Brain microvascular endothelial cell (primary cell): ENCODE measurements around the gene OSBPL2.

Experiments
- DNase-seq: peaks from one replicate; pipeline ENCODE4 v3.0.0-alpha.2; 2020
- H3K27ac ChIP-seq: fragments of 250-450 bp; sonication (Bioruptor Pico); 2 replicates; pipeline ENCODE4 v1.5.1; 2020; ENCODE audit warnings: mild to moderate bottlenecking, moderate library complexity
- H3K27me3 ChIP-seq: fragments of 250-450 bp; sonication (Bioruptor Pico); replicated peaks from 2 replicates; pipeline ENCODE4 v1.5.1; 2020; ENCODE audit warnings: mild to moderate bottlenecking
- H3K36me3 ChIP-seq: fragments of 250-450 bp; sonication (Bioruptor Pico); replicated peaks from 2 replicates; pipeline ENCODE4 v1.5.1; 2020; ENCODE audit warnings: mild to moderate bottlenecking
- H3K4me3 ChIP-seq: 2 replicates; pipeline ENCODE4 v1.5.1; 2011; ENCODE audit warnings: low read depth, mild to moderate bottlenecking, control low read depth, low read length, moderate library complexity
- in situ Hi-C: cut with HindIII; loops from 2 replicates; pipeline ENCODE4 v1.10.0; 2017; ENCODE audit warnings: low sequenced_read_pairs, low pct_ligation_motif_present
- TF ChIP-seq, protein P1 (sequence below): IDR thresholded peaks from 2 replicates; pipeline ENCODE4 v1.5.1; 2011; ENCODE audit warnings: low read depth, mild to moderate bottlenecking, moderate library complexity, low read length, control low read depth, inconsistent platforms; ENCODE audit errors: missing control alignments

The OSBPL2 gene

DNA sequence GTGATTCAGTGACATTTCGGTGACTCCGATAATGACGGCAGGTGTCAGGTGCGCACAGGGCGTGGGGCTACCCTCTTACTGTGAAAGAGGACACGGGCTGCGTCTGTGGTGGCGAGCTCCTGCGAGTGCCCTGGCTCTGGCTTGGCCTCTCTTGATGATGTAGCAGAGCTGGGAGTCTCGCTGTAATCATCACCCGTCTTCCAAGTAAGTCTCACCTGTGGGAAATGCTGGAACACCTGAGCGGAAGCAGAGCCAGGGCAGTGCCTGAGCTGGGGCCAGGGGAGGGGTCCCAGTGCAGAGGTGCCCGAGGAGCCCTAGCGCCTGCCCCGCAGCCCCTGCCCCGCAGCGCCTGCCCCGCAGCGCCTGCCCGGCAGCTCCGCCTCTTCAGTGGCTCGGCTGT lies 4.8 kb downstream of the OSBPL2 start:
- peaks cover 6% of the 10 kb centered on the region for H3K36me3 ChIP-seq
- TF ChIP-seq, protein P1, sequence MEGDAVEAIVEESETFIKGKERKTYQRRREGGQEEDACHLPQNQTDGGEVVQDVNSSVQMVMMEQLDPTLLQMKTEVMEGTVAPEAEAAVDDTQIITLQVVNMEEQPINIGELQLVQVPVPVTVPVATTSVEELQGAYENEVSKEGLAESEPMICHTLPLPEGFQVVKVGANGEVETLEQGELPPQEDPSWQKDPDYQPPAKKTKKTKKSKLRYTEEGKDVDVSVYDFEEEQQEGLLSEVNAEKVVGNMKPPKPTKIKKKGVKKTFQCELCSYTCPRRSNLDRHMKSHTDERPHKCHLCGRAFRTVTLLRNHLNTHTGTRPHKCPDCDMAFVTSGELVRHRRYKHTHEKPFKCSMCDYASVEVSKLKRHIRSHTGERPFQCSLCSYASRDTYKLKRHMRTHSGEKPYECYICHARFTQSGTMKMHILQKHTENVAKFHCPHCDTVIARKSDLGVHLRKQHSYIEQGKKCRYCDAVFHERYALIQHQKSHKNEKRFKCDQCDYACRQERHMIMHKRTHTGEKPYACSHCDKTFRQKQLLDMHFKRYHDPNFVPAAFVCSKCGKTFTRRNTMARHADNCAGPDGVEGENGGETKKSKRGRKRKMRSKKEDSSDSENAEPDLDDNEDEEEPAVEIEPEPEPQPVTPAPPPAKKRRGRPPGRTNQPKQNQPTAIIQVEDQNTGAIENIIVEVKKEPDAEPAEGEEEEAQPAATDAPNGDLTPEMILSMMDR: no peak
- H3K27me3 ChIP-seq: no peaks in the 10 kb centered on the region
- in situ Hi-C loops: no loop called here
- no peak overlapping the region for H3K4me3 ChIP-seq
- no peak for DNase-seq
- no peak overlapping the region for H3K27ac ChIP-seq

DNA sequence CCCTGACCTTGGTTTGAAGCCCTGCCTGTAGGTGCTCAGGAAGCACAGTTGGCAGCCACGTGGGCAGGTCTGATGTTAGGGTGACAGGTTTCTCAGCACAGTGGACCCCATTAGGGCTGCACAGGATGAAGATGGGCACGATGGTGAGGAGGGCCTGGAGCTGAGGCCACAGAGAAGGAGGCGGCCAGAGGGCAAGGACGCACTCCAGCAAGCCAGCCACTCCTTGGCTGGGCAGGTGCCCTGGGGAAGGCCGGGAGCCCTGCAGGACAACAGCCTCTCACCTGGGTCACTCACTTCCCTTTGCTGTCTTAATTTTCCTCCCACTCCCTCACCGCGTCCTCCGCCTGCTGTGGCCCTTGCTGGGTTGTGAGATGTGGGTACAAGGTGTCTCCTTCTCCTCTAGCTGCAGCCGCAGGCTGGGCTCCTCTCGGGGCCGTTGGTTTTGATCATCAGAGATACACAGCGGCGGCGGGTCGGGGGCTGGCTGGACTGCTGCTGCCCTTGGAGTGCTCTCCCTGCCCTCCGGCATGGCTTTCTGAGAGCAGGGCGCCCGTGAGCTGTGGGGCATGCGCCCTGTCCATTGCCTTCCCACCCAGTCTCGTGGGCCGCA lies 5.7 kb downstream of the OSBPL2 start:
- H3K36me3 ChIP-seq: peaks cover 6% of the 10 kb centered on the region
- H3K27me3 ChIP-seq: no peaks in the 10 kb centered on the region
- DNase-seq: no peak
- no peak overlapping the region for H3K27ac ChIP-seq
- no peak overlapping the region for H3K4me3 ChIP-seq
- in situ Hi-C loops: no loop called here
- TF ChIP-seq, protein P1: no peak

DNA sequence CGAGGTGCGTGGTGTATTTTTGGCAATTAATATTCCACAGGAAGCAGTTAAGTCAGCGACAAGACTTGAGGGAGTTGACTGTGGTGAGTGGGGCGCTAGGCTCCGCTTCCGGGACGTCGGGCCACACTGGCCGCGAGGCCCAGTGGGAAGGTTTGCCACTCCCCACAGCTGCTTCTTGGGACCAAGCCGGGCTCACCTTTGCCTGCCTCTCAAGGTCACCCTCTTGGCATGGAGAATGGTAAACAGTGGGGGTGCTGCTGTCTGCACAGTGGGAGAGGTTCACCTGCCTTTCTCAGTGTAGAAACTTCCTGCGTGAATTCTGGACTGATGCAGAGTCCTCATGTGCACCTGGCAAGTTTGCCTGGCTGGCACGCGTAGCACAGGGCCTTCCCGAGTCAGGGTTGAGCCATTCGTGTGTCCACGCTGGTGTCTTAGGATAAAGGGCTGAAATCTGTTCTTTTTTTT lies 6.4 kb downstream of the OSBPL2 start:
- Histone ChIP-seq H3K27me3 (no peaks in the 10 kb centered on the region), H3K4me3 (no peak overlapping the region), H3K36me3 (peaks cover 6% of the 10 kb centered on the region), H3K27ac (no peak overlapping the region)
- TF ChIP-seq, protein P1: no peak
- DNase-seq: no peak
- in situ Hi-C loops: no loop called here

DNA sequence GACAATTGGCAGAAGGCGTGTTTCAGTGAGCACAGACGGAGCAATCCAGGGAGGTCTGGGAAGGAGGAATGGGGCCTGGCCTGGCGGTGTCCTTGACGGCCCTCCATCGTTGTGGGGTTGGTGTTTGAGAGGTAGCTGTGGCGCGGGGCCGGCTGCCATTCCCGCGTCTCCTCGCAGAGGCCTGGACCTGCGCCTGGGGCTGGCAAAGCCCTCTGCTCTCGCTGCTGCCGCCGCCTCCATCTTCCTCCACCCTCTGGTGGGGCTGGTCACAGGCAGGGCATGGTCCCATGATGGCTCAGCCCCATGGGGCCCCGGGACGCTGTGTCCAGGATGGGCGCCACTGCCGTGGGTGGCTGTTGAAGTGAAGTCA lies 7.6 kb downstream of the OSBPL2 start:
- Histone ChIP-seq H3K27ac (no peak overlapping the region), H3K4me3 (no peak overlapping the region), H3K27me3 (no peaks in the 10 kb centered on the region), H3K36me3 (peaks cover 6% of the 10 kb centered on the region)
- TF ChIP-seq, protein P1: no peak
- DNase-seq: no peak
- in situ Hi-C loops: no loop called here

DNA sequence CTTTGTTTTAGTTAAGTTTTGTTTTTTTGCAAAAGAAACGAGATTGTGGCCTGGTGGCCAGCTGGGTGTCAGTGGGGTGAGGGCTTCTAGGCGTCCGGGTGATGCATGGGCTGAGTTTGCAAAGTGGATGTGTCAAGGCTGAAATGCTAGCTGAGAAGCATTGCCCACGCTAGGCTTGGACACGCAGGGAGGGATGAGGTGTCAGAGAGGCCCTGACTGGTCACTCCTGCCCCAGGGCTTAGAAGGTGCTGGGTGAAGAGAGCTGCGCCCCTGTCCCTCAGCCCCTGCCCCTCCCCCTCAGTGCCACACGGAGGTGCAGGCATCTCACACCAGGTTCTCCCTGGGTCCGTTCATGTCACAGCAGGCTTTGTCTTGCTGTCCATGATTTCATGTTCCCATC lies 8.1 kb downstream of the OSBPL2 start:
- no peaks in the 10 kb centered on the region for H3K27me3 ChIP-seq
- DNase-seq: no peak
- H3K36me3 ChIP-seq: peaks cover 6% of the 10 kb centered on the region
- TF ChIP-seq, protein P1: no peak
- H3K4me3 ChIP-seq: no peak overlapping the region
- H3K27ac ChIP-seq: no peak overlapping the region
- in situ Hi-C loops: no loop called here
